ENCODE data around the gene CFAP47.

- TF ChIP-seq, protein P1, sequence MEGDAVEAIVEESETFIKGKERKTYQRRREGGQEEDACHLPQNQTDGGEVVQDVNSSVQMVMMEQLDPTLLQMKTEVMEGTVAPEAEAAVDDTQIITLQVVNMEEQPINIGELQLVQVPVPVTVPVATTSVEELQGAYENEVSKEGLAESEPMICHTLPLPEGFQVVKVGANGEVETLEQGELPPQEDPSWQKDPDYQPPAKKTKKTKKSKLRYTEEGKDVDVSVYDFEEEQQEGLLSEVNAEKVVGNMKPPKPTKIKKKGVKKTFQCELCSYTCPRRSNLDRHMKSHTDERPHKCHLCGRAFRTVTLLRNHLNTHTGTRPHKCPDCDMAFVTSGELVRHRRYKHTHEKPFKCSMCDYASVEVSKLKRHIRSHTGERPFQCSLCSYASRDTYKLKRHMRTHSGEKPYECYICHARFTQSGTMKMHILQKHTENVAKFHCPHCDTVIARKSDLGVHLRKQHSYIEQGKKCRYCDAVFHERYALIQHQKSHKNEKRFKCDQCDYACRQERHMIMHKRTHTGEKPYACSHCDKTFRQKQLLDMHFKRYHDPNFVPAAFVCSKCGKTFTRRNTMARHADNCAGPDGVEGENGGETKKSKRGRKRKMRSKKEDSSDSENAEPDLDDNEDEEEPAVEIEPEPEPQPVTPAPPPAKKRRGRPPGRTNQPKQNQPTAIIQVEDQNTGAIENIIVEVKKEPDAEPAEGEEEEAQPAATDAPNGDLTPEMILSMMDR (conservative IDR thresholded peaks at IDR 0.05 in 1 of 2, IDR thresholded peaks at IDR 0.05 in 1 of 2; ENCODE audit: extremely low read depth in 1 of 2, insufficient read depth in 1 of 2, low read depth in 1 of 2, low read length in 2 of 2), result no peak
- no peak for TF ChIP-seq EZH2 (IDR thresholded peaks at IDR 0.05; ENCODE audit: borderline replicate concordance, low read length)
Observed at GRCh38 chrX:36214924-36215323, 295.4 kb downstream of the CFAP47 start.
